Panc1 (cell line): Measurements from ENCODE around the gene C20orf141.

Experiments used
- CTCF ChIP-seq: fragments of 450-650 bp; IDR thresholded peaks from 2 replicates; pipeline ENCODE4 v1.5.1; 2017; ENCODE audit warnings: mild to moderate bottlenecking
- POLR2AphosphoS5 ChIP-seq: IDR thresholded peaks from 2 replicates; pipeline ENCODE4 v1.6.1; 2012; ENCODE audit warnings: mild to moderate bottlenecking, low read depth, low read length, moderate library complexity
- SIN3A ChIP-seq: IDR thresholded peaks from 2 replicates; pipeline ENCODE4 v1.6.1; 2012; ENCODE audit warnings: low read depth, mild to moderate bottlenecking, low read length, moderate library complexity, borderline replicate concordance; ENCODE audit not compliant: insufficient read depth

DNA sequence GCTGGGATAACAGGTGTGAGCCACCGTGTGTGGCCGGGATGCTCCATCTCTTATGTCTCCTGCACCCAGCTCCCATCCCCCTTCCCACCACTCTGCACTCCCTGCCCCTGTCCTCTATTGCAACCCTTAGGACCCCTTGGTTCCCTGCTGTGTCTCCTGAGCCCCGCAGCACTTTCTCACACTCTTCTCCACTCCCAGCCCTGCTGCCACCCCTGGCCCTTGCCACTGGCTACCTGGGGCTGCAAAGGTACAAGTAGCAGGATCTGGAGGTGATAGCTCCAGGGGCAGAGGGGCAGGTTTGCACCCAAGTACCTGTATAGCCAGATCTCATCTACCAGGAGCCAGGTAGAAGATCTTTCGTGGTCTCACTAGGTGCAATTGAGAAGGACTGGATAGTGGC is 7.8 kb upstream of the C20orf141 start:
- no peak for TF ChIP-seq CTCF
- no peak for TF ChIP-seq SIN3A
- no peak for TF ChIP-seq POLR2AphosphoS5
